ENCODE measurements around the gene MAP3K20.

DNA sequence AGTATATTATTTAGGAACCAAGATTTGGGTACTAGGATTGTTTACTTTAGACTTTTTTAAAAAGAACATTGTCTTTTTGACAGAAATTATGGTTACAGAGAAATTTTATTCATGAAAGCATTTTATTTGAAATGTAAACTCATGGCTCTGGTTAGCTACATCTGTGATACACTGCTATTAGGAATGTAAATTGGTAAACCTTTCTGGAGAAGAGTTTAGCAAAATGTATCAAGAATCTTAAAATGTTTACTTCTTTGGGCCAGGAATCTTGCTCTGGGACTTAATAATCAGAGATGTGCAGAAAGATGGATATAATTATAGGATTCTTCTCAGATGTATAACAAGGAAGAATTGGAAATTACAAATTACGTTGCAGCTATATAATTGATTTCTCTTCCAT, 19.7 kb downstream of the MAP3K20 start:
- TF ChIP-seq, protein P1, sequence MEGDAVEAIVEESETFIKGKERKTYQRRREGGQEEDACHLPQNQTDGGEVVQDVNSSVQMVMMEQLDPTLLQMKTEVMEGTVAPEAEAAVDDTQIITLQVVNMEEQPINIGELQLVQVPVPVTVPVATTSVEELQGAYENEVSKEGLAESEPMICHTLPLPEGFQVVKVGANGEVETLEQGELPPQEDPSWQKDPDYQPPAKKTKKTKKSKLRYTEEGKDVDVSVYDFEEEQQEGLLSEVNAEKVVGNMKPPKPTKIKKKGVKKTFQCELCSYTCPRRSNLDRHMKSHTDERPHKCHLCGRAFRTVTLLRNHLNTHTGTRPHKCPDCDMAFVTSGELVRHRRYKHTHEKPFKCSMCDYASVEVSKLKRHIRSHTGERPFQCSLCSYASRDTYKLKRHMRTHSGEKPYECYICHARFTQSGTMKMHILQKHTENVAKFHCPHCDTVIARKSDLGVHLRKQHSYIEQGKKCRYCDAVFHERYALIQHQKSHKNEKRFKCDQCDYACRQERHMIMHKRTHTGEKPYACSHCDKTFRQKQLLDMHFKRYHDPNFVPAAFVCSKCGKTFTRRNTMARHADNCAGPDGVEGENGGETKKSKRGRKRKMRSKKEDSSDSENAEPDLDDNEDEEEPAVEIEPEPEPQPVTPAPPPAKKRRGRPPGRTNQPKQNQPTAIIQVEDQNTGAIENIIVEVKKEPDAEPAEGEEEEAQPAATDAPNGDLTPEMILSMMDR (IDR thresholded peaks at IDR 0.05): no peak
- TF ChIP-seq POLR2A (IDR thresholded peaks at IDR 0.05) (no peak), EP300 (IDR thresholded peaks at IDR 0.05) (no peak)
